Neural crest cell (in vitro differentiated cells): Measurements from ENCODE around the gene MC2R. TPM values are rescaled to one million over a fixed set of nuclear protein-coding genes. Genes with fewer than 3 reads are reported as not detected.

Experiments used
- DNase-seq: peaks from one replicate; pipeline ENCODE4 v3.0.0; 2021; ENCODE audit warnings: low read depth, mixed read lengths, low spot score
- H3K27ac Mint-ChIP-seq: one replicate; pipeline ENCODE4 v1.8.0; 2021; ENCODE audit warnings: mild to moderate bottlenecking, mixed read lengths; ENCODE audit not compliant: unreplicated experiment
- H3K27me3 Mint-ChIP-seq: 2 replicates; pipeline ENCODE4 v1.8.0; 2021; ENCODE audit warnings: low read depth, mild to moderate bottlenecking, mixed read lengths
- H3K36me3 Mint-ChIP-seq: 2 replicates; pipeline ENCODE4 v1.8.0; 2021; ENCODE audit warnings: low read depth, mild to moderate bottlenecking, mixed read lengths
- H3K4me1 Mint-ChIP-seq: 2 replicates; pipeline ENCODE4 v1.8.0; 2021; ENCODE audit warnings: mixed read lengths
- H3K4me3 Mint-ChIP-seq: one replicate; pipeline ENCODE4 v1.8.0; 2021; ENCODE audit warnings: mild to moderate bottlenecking, mixed read lengths
- H3K9me3 Mint-ChIP-seq: 2 replicates; pipeline ENCODE4 v1.8.0; 2021; ENCODE audit warnings: mixed read lengths
- CTCF ChIP-seq: fragments of 200-600 bp; sonication (generic); conservative IDR thresholded peaks from 2 replicates; pipeline ENCODE4 v1.5.0; 2021; ENCODE audit warnings: antibody characterized with exemption, mild to moderate bottlenecking
- total RNA-seq: library from RNA; stranded (reverse); gene quantifications from 2 replicates; pipeline ENCODE4 v1.2.1, GENCODE V29; 2021

Gene MC2R
- total RNA-seq, 1 donor from 2014 or later = not detected

- no peak overlapping the region for H3K27ac Mint-ChIP-seq
- peaks cover 9% of the 10 kb centered on the region for H3K27me3 Mint-ChIP-seq
- no peak for DNase-seq
- TF ChIP-seq CTCF = no peak
- H3K9me3 Mint-ChIP-seq = peaks cover 4% of the 10 kb centered on the region
- no peaks in the 10 kb centered on the region for H3K36me3 Mint-ChIP-seq
- no peaks in the 10 kb centered on the region for H3K4me1 Mint-ChIP-seq
- no peak overlapping the region for H3K4me3 Mint-ChIP-seq
Measured at GRCh38 chr18:13888191-13888716, 27.1 kb downstream of the MC2R start.

GRCh38 chr18:13885009-13885408 is 30.3 kb downstream of the MC2R start:
- H3K4me3 Mint-ChIP-seq = no peak overlapping the region
- no peak for TF ChIP-seq CTCF
- no peaks in the 10 kb centered on the region for H3K4me1 Mint-ChIP-seq
- no peaks in the 10 kb centered on the region for H3K36me3 Mint-ChIP-seq
- DNase-seq = no peak
- peaks cover 14% of the 10 kb centered on the region for H3K27me3 Mint-ChIP-seq
- peaks cover 4% of the 10 kb centered on the region for H3K9me3 Mint-ChIP-seq
- no peak overlapping the region for H3K27ac Mint-ChIP-seq

- Mint-ChIP-seq H3K4me3 (no peak overlapping the region), H3K27ac (no peak overlapping the region), H3K27me3 (peaks cover 15% of the 10 kb centered on the region), H3K36me3 (no peaks in the 10 kb centered on the region), H3K9me3 (peaks cover 3% of the 10 kb centered on the region), H3K4me1 (no peaks in the 10 kb centered on the region)
- DNase-seq = no peak
- TF ChIP-seq CTCF = no peak
Measured at GRCh38 chr18:13879937-13880336, 35.4 kb downstream of the MC2R start.

- Mint-ChIP-seq H3K27ac (no peak overlapping the region), H3K36me3 (no peaks in the 10 kb centered on the region), H3K27me3 (peaks cover 11% of the 10 kb centered on the region), H3K4me1 (no peaks in the 10 kb centered on the region), H3K9me3 (no peaks in the 10 kb centered on the region), H3K4me3 (no peak overlapping the region)
- no peak for TF ChIP-seq CTCF
- no peak for DNase-seq
Measured at GRCh38 chr18:13879492-13879891, 35.8 kb downstream of the MC2R start.

GRCh38 chr18:13878857-13879256 is 36.5 kb downstream of the MC2R start:
- Mint-ChIP-seq H3K27ac (no peak overlapping the region), H3K36me3 (no peaks in the 10 kb centered on the region), H3K4me1 (no peaks in the 10 kb centered on the region), H3K4me3 (no peak overlapping the region), H3K9me3 (no peaks in the 10 kb centered on the region), H3K27me3 (peaks cover 11% of the 10 kb centered on the region)
- DNase-seq = no peak
- no peak for TF ChIP-seq CTCF
